OCI-LY7 (cell line): ENCODE results near the gene ASCC1.
"Not testable (repeated sequence)": the region's sequence is repeated elsewhere in the genome, so short reads cannot be mapped to it uniquely, and the experiment has no call there.

Source experiments
- CTCF ChIP-seq: fragments of 200-600 bp; sonication (generic); conservative IDR thresholded peaks from 2 replicates; pipeline ENCODE4 v1.5.1; 2014; ENCODE audit warnings: mild to moderate bottlenecking, antibody characterized with exemption, low read length, moderate library complexity, mixed read lengths
- EZH2phosphoT487 ChIP-seq: fragments of 200-600 bp; sonication (generic); IDR thresholded peaks from 2 replicates; pipeline ENCODE4 v1.6.1; 2018; ENCODE audit warnings: low read depth, borderline replicate concordance, mild to moderate bottlenecking, mixed run types, antibody characterized with exemption, low read length, moderate library complexity, mixed read lengths

- TF ChIP-seq CTCF, EZH2phosphoT487: not testable (repeated sequence)
These were observed 33.2 kb upstream of the ASCC1 start for GRCh38 chr10:72249176-72249862.
